HepG2 (cell line): Measurements from ENCODE around the gene NPVF. TPM values are rescaled to one million over a fixed set of nuclear protein-coding genes. Genes with fewer than 3 reads are reported as not detected.

Source experiments
- ARID5B ChIP-seq: IDR thresholded peaks from 2 replicates; pipeline ENCODE4 v1.4.0; 2020; ENCODE audit warnings: mild to moderate bottlenecking, missing genetic modification reagents
- GRHL1 ChIP-seq: sonication (generic); formaldehyde crosslinking; conservative IDR thresholded peaks from 2 replicates; pipeline ENCODE4 v1.8.0; 2022; ENCODE audit warnings: missing genetic modification reagents
- GZF1 ChIP-seq: sonication (generic); formaldehyde crosslinking; IDR thresholded peaks from 2 replicates; pipeline ENCODE4 v1.5.1; 2020; ENCODE audit warnings: mild to moderate bottlenecking, missing genetic modification reagents
- HINFP ChIP-seq: sonication (generic); formaldehyde crosslinking; IDR thresholded peaks from 2 replicates; pipeline ENCODE4 v1.4.0; 2020; ENCODE audit warnings: low read depth, mild to moderate bottlenecking, missing genetic modification reagents
- RAD51 ChIP-seq: fragments of 450-650 bp; IDR thresholded peaks from 2 replicates; pipeline ENCODE4 v1.6.1; 2016; ENCODE audit warnings: borderline replicate concordance
- SNAI1 ChIP-seq: sonication (generic); formaldehyde crosslinking; IDR thresholded peaks from 2 replicates; pipeline ENCODE4 v1.5.0; 2020; ENCODE audit warnings: mild to moderate bottlenecking, missing genetic modification reagents, borderline replicate concordance
- THAP8 ChIP-seq: sonication (generic); formaldehyde crosslinking; IDR thresholded peaks from 2 replicates; pipeline ENCODE4 v1.5.1; 2020; ENCODE audit warnings: missing genetic modification reagents, mild to moderate bottlenecking, borderline replicate concordance
- ZFP1 ChIP-seq: IDR thresholded peaks from 2 replicates; pipeline ENCODE4 v1.6.1; 2016
- ZNF142 ChIP-seq: sonication (generic); formaldehyde crosslinking; IDR thresholded peaks from 2 replicates; pipeline ENCODE4 v1.4.0; 2020; ENCODE audit warnings: missing genetic modification reagents
- ZNF224 ChIP-seq: sonication (generic); formaldehyde crosslinking; IDR thresholded peaks from 2 replicates; pipeline ENCODE4 v1.5.0; 2020; ENCODE audit warnings: mild to moderate bottlenecking, missing genetic modification reagents
- ZNF496 ChIP-seq: sonication (generic); formaldehyde crosslinking; IDR thresholded peaks from 2 replicates; pipeline ENCODE4 v1.8.1; 2023; ENCODE audit warnings: mild to moderate bottlenecking, moderate library complexity, missing genetic modification reagents; ENCODE audit not compliant: insufficient replicate concordance
- ZNF713 ChIP-seq: sonication (generic); formaldehyde crosslinking; IDR thresholded peaks from 2 replicates; pipeline ENCODE4 v1.4.0; 2020; ENCODE audit warnings: mild to moderate bottlenecking, missing genetic modification reagents
- ZNF777 ChIP-seq: sonication (generic); formaldehyde crosslinking; IDR thresholded peaks from 2 replicates; pipeline ENCODE4 v1.4.0; 2020; ENCODE audit warnings: missing genetic modification reagents
- ZNF883 ChIP-seq: sonication (generic); formaldehyde crosslinking; IDR thresholded peaks from 2 replicates; pipeline ENCODE4 v1.5.1; 2020; ENCODE audit warnings: mild to moderate bottlenecking, missing genetic modification reagents; ENCODE audit errors: not compliant biosample characterization
- polyA plus RNA-seq, 8 experiments: library from polyadenylated mRNA; depleted of rRNA in 3 of 8; stranded (reverse) in 7 of 8; unstranded in 1 of 8; fragments of >200 nt; fragmentation: Illumina TruSeq in 4 of 8; extraction: Trizol in 4 of 8; gene quantifications; 2 replicates each; pipeline versions ENCODE4 v1.2.1 to v1.2.3, GENCODE V29; 2011 to 2016; ENCODE audit warnings: low read depth in 4 of 8, missing spikeins in 1 of 8, mixed read lengths in 1 of 8; ENCODE audit not compliant: insufficient read depth in 1 of 8
- total RNA-seq, 5 experiments: library from RNA; depleted of rRNA; stranded (reverse); fragments of >200 nt; fragmentation: Illumina TruSeq; extraction: Trizol; gene quantifications; 2 replicates each; pipeline ENCODE4 v1.2.3, GENCODE V29; 2016; ENCODE audit warnings: low read depth in 1 of 5

Gene NPVF
- total and polyA plus RNA-seq, 2 of the 13 experiments (the other 11 are each of a cell fraction or from before 2014, with no cell fraction given), result not detected

- TF ChIP-seq ARID5B, result 0 out of 2 replicates have a peak, but pooled peaks have one; percentile 23
- no peak for TF ChIP-seq ZNF713 (CRISPR knock-in tag)
- no peak for TF ChIP-seq HINFP (CRISPR knock-in tag)
- TF ChIP-seq GRHL1 (CRISPR knock-in tag), result no peak
- TF ChIP-seq GZF1 (CRISPR knock-in tag), result no peak
- no peak for TF ChIP-seq SNAI1 (CRISPR knock-in tag)
- TF ChIP-seq RAD51, result no peak
- no peak for TF ChIP-seq ZNF777
- no peak for TF ChIP-seq ZNF224 (CRISPR knock-in tag)
- TF ChIP-seq ZNF142 (CRISPR knock-in tag), result no peak
- TF ChIP-seq ZNF883 (CRISPR knock-in tag), result no peak
- TF ChIP-seq THAP8 (CRISPR knock-in tag), result no peak
- no peak for TF ChIP-seq ZFP1 (CRISPR knock-in tag)
- TF ChIP-seq ZNF496 (CRISPR knock-in tag), result no peak
These were observed 32.0 kb downstream of the NPVF start (continued) for GRCh38 chr7:25196132-25196896.
